Endodermal cell (in vitro differentiated cells): ENCODE results near the gene FERMT3. TPM values are rescaled to one million over a fixed set of nuclear protein-coding genes. Genes with fewer than 3 reads are reported as not detected.

ENCODE experiments used
- DNase-seq: peaks from one replicate; pipeline ENCODE4 v3.0.0-alpha.2; 2017
- H3K27ac ChIP-seq: 2 replicates; pipeline ENCODE4 v1.5.1; 2013; ENCODE audit warnings: mild to moderate bottlenecking, low read depth, low read length, moderate library complexity
- H3K27me3 ChIP-seq: 2 replicates; pipeline ENCODE4 v1.6.1; 2013; ENCODE audit warnings: mild to moderate bottlenecking, low read length, moderate library complexity; ENCODE audit not compliant: insufficient read depth, control insufficient read depth, poor library complexity, severe bottlenecking
- H3K36me3 ChIP-seq: 2 replicates; pipeline ENCODE4 v1.7.0; 2013; ENCODE audit warnings: mild to moderate bottlenecking, low read length, moderate library complexity; ENCODE audit not compliant: control insufficient read depth, insufficient read depth
- H3K4me1 ChIP-seq: one replicate; pipeline ENCODE4 v1.7.0; 2013; ENCODE audit warnings: low read length; ENCODE audit not compliant: control insufficient read depth, insufficient read depth
- H3K4me3 ChIP-seq: 2 replicates; pipeline ENCODE4 v1.5.1; 2013; ENCODE audit warnings: mild to moderate bottlenecking, low read length, moderate library complexity
- H3K9ac ChIP-seq: 2 replicates; pipeline ENCODE4 v1.6.1; 2013; ENCODE audit warnings: mild to moderate bottlenecking, low read length, moderate library complexity; ENCODE audit not compliant: poor library complexity, severe bottlenecking; ENCODE audit errors: extremely low read depth
- H3K9me3 ChIP-seq: 2 replicates; pipeline ENCODE4 v1.6.1; 2013; ENCODE audit warnings: mild to moderate bottlenecking, low read length, moderate library complexity; ENCODE audit not compliant: control insufficient read depth
- H3K27ac Mint-ChIP-seq: 2 replicates; pipeline ENCODE4 v1.8.0; 2020; ENCODE audit warnings: mixed read lengths
- H3K27me3 Mint-ChIP-seq: 2 replicates; pipeline ENCODE4 v1.8.0; 2021; ENCODE audit warnings: mild to moderate bottlenecking, mixed read lengths; ENCODE audit not compliant: insufficient read depth
- H3K36me3 Mint-ChIP-seq: 2 replicates; pipeline ENCODE4 v1.8.0; 2020; ENCODE audit warnings: low read depth, mixed read lengths
- H3K4me1 Mint-ChIP-seq: 2 replicates; pipeline ENCODE4 v1.8.0; 2020; ENCODE audit warnings: mixed read lengths
- H3K4me3 Mint-ChIP-seq: 2 replicates; pipeline ENCODE4 v1.8.0; 2020; ENCODE audit warnings: mild to moderate bottlenecking, moderate library complexity, mixed read lengths
- H3K9me3 Mint-ChIP-seq: 2 replicates; pipeline ENCODE4 v1.8.0; 2020; ENCODE audit warnings: mild to moderate bottlenecking, mixed read lengths
- CTCF ChIP-seq: fragments of 200-600 bp; sonication (generic); conservative IDR thresholded peaks from 2 replicates; pipeline ENCODE4 v1.5.0; 2021; ENCODE audit warnings: antibody characterized with exemption, mild to moderate bottlenecking
- WGBS, 2 experiments: methylation state at CpG; one replicate each; pipeline versions ENCODE4 v1.1.5 to v1.1.7; 2013; ENCODE audit warnings: missing lambda C conversion rate in 2 of 2, mixed read lengths in 1 of 2; ENCODE audit not compliant: insufficient coverage in 1 of 2, insufficient read length in 1 of 2; 5-methylcytosine and 5-hydroxymethylcytosine counted together
- total RNA-seq, 2 donors: library from RNA; stranded (reverse); fragmentation: NEBNext Ultra II Directional in 1 of 2; extraction: Animal tissue kit (Norgen Biotek cat#: 25700) in 1 of 2; gene quantifications; 2 replicates in 1 of 2; 3 replicates in 1 of 2; pipeline ENCODE4 v1.2.1, GENCODE V29; 2021

The FERMT3 gene
- total RNA-seq, 2 donors from 2014 or later = 4.2 to 5.3 TPM

DNA sequence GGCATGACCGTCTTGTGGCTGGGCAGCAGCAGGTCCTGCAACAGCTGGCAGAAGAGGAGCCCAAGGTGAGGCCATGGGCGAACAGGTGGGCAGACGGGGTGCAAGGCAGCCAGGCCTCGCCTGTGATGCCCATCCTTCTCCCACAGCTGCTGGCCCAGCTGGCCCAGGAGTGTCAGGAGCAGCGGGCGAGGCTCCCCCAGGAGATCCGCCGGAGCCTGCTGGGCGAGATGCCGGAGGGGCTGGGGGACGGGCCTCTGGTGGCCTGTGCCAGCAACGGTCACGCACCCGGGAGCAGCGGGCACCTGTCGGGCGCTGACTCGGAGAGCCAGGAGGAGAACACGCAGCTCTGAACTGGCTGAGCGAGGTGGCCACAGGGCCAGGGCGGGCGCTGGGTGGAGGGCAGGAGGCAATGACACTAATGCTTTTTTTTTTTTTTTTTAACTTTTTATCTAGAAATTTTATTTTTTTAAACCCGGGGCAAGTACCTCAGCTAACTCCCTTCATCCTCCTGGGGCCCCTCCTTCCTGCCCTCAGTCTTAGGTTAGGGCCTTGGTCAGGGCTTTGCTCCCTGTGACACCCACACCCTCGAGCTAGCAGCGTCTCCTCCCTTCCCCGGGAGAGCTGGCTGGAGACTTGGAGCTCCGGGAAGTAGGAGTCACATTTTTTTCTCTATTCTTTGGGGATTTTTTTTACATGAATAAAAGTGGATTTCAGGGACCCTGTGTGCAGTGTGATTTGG lies 60.9 kb downstream of the FERMT3 start:
- H3K36me3 Mint-ChIP-seq = peaks cover 30% of the 10 kb centered on the region

DNA sequence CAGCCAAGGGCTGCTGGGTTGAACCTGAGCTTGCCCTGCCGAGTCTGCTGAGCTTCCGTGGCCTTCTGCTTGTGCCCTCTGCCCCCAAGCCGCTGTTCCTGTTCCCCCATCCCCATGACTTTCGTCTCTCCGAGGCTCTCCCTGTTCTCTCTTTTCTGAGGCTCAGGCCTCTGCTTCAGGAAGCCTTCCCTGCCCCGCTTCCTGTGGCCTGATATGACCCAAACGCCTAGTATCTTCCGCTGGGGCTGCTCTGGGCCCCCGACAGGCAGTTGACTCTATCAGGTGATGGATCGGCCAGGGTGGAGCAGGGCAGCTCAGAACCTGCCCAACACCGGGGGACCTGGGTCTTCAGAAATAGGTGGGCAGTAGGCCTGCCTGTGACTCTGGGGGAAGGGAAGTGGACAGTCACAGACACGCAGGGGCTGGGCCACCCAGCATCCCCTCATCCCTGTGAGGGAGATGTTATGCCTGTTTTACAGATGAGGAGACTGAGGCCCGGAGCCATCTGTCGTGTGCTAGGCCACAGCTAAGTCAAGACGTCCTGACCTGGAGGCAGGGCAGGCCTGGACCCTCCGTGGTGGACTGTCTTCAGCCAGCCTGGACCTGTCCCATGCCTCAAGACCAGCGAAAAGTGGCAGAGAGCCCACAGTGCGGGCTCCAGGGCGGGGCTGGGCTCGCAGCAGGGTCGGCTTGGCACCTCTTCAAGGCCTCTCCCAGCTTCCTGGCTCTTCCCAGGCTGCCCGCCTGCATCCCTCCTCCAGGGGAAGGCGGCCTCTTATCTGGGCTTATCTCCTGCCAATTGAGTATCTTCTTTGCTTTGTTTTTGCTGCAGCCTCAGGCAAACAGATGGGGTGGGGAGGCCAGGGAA lies 61.7 kb downstream of the FERMT3 start:
- no peak for TF ChIP-seq CTCF
- H3K4me1 ChIP-seq = no peaks in the 10 kb centered on the region
- peaks cover 10% of the 10 kb centered on the region for H3K4me1 Mint-ChIP-seq
- H3K9me3 Mint-ChIP-seq = no peaks in the 10 kb centered on the region
- peak; percentile 87 for DNase-seq
- no peaks in the 10 kb centered on the region for H3K27me3 Mint-ChIP-seq
- peak overlapping the region; percentile 91 for H3K9ac ChIP-seq
- no peaks in the 10 kb centered on the region for H3K27me3 ChIP-seq
- H3K27ac Mint-ChIP-seq = peak overlapping the region; percentile 95
- peak overlapping the region; percentile 82 for H3K4me3 ChIP-seq
- H3K27ac ChIP-seq = peak overlapping the region; percentile 94
- H3K9me3 ChIP-seq = no peaks in the 10 kb centered on the region
- H3K36me3 Mint-ChIP-seq = peaks cover 22% of the 10 kb centered on the region
- 80 to 87% methylated on average over 15 to 23 of the region's 23 CpGs for WGBS, 2 experiments
- peak overlapping the region; percentile 95 for H3K4me3 Mint-ChIP-seq
- H3K36me3 ChIP-seq = peaks cover 17% of the 10 kb centered on the region

More for the DNA sequence above, 60.9 kb downstream of the FERMT3 start:
- Mint-ChIP-seq H3K9me3 (no peaks in the 10 kb centered on the region), H3K4me3 (no peak overlapping the region), H3K27me3 (no peaks in the 10 kb centered on the region), H3K27ac (peak overlapping the region; percentile 95), H3K4me1 (peaks cover 10% of the 10 kb centered on the region)
- Histone ChIP-seq H3K9me3 (no peaks in the 10 kb centered on the region), H3K4me1 (no peaks in the 10 kb centered on the region), H3K27me3 (no peaks in the 10 kb centered on the region), H3K9ac (no peak overlapping the region), H3K36me3 (peaks cover 25% of the 10 kb centered on the region), H3K4me3 (no peak overlapping the region), H3K27ac (no peak overlapping the region)
- no peak for DNase-seq
- TF ChIP-seq CTCF = no peak
- 87 to 88% methylated on average over 8 to 26 of the region's 27 CpGs for WGBS, 2 experiments

DNA sequence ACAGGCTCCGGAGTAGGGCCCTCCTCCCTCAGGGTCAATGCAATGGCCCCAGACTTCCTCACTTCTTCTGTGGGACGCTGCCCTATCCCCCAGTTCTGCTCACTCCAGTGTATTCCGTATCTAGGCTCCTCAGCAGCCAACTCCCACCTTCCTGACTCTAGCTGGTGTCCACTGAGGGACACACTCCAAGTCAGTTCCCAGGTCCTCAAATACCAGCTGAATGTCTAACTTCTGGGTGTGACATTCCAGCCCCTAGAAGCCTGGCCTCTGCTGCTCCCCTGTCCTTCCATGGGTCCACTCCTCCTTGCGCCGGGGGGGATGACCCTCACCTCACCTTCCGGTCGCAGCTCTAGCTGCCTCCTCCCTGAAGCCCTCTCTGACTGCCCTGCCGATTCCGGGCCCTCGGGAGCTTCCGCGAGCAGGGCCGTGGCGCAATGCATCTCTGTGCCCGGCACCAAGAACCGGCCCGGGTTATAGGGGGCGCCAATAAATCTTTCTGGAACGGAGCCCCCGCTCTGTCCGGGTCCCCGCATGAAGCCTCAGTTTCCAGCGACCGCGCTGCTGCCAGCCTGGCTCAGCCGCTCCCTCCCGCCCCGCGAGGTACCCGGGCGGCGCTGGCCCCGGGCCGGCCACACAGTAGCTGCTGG lies 62.5 kb downstream of the FERMT3 start:
- H3K27ac Mint-ChIP-seq = peak overlapping the region; percentile 99
- H3K4me3 Mint-ChIP-seq = peak overlapping the region; percentile 95
- H3K9me3 Mint-ChIP-seq = no peaks in the 10 kb centered on the region
- peak overlapping the region; percentile 82 for H3K4me3 ChIP-seq
- 3 to 17% methylated on average over 2 to 34 of the region's 34 CpGs for WGBS, 2 experiments
- peaks cover 14% of the 10 kb centered on the region for H3K4me1 Mint-ChIP-seq
- no peaks in the 10 kb centered on the region for H3K27me3 ChIP-seq
- H3K36me3 ChIP-seq = peaks cover 11% of the 10 kb centered on the region
- DNase-seq = peak; percentile 90
- H3K9me3 ChIP-seq = no peaks in the 10 kb centered on the region
- peaks cover 21% of the 10 kb centered on the region for H3K36me3 Mint-ChIP-seq
- no peak for TF ChIP-seq CTCF
- H3K9ac ChIP-seq = peak overlapping the region; percentile 91
- no peaks in the 10 kb centered on the region for H3K4me1 ChIP-seq
- peak overlapping the region; percentile 94 for H3K27ac ChIP-seq
- no peaks in the 10 kb centered on the region for H3K27me3 Mint-ChIP-seq
